HG03521 (cell line): ENCODE data around the gene COPE.

Source experiments
- ATAC-seq: cut with Tn5 transposase; IDR thresholded peaks from one replicate; pipeline ENCODE4 v1.9.1; 2021; ENCODE audit warnings: mild to moderate bottlenecking, moderate library complexity; ENCODE audit not compliant: unreplicated experiment

The COPE gene

DNA sequence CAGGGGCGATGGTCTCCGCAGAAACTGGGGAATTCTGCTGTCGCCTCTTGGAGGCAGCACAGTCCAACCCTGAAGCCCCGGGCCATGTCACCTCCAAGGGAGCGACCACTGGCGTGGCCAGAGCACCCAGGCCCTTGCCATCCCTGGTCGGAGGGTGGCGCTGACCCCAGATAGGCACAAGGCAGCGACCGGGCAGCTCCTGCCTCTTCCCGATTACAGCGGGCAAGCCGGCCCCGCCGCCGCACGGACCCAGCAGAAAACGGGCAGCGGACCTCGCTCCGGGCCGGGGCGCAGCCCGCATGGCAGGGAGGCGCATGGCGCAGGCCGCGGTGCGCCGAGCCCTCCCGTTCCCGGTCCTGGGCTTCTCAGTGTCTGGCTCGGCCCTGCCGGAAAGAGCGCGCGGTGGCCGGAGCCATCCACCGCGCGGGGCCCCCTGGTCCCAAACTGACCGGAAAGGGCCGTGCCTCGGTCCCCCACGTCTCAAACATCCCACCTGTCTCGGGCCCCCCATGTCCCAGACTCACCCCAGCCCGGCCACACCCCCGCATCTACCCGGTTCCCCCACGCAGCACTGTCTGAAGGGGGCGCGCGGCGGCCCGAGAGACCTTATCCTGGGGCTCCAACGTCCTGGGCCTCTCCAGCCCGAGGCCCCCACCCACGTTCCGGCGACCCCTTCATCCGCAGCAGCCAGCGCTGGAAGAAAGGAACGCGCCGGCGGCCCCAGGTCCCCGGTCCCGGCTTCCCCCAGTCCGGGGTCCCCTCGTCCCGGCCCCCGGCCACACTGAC lies 24.0 kb downstream of the COPE start:
- no peak for ATAC-seq

DNA sequence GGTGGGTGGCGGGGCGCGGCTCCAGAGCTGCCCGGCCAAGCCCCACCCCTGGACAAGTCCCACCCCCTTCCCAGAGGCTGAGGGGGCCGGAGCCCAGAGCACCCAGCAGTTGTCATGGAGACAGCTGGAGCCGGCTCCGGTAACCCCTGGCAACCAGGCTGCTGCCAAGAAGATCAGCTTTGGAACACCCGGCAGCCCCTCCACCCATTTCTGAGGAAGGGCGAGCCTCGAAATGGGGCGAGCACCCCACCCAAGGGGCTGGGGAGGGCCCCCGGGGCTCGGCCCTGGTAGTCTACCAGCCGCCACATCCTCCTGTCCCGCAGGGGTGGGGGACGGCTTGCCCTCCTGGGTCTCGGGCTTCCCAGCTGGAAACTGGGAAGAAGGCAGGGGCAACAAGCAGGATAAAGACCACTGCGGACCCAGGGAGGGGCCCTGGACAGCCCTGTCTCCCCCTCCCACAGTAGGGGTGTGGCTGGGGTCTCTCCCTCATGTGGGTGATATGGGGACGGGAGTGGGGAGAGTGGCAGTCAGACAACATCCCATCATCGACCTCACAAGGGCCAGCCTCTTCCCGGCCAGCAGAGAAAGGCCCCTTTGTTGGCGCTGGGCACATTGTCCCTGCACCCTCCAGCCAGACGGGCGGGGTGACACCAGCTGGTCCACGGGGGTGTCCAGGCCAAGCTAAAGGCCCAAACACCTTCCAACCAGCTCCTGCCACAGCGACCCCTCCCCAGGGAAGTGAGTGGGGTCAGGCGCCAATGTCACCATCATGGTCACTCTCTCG lies 24.7 kb downstream of the COPE start:
- no peak for ATAC-seq

DNA sequence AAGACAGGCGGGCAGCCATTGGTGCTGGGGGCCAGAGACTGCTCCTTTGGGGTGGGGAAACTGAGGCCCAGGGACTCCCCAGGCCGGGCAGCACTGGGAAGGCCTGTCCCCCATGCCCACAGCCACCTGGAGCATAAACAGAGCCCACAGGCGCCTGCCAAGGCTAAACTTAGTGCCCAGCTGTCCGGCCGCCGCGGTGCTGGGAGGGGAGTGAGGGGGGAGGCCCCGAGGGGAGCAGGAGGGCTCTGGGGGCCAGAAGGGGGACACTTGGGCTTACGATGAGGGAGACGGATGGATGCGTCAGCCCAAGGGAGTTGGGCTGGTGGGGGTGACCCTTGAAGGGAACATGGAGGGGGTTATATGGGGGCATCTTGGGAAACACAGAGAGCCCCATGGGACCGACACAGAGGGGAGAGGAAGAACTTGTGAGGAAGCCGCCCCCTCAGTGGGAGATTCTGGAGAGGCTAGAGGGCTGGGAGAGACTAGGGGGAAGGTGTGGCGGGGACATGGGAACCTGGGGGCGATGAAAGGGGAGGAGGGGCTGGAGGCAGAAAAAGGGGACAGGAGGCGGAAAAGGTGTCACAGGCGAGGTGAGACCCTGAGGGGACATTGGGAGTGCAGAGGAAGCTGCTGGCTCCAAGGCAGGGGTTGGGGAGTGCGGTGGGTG lies 25.5 kb downstream of the COPE start:
- no peak for ATAC-seq

DNA sequence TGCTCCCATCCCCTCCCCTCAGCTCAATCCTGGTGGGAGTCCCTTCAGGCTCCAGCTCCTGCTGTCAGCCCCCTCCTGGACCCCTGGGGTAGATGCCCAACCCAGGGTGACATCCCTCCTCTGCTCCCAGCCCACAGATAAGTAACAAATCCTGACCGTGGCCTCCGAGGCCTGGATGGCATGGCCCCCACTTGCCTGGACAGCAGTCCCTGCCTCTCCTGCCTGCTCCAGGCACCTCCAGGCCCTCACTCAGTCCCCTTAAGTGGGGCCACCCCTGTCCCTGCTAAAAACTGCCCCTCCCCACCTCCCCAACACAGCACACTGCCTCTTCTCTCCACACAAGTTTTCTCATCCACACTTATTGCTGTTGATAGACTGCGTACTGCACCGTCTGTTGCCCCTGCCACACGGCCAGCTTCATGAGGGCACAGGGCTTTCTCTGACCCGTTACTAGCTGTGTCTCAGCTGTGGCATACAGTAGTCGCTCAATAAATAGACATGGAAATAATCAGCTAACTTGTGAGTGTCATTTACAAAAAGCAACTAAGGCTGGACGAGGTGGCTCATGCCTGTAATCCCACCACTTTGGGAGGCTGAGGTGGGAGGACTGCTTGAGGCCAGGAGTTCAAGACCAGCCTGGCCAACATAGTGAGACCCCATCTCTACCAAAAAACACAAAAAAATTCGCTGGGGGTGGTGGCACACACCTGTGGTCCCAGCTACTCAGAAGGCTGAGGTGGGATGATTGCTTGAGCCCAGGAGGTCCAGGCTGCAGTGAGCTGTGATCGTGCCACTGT lies 29.0 kb downstream of the COPE start:
- ATAC-seq, result no peak

DNA sequence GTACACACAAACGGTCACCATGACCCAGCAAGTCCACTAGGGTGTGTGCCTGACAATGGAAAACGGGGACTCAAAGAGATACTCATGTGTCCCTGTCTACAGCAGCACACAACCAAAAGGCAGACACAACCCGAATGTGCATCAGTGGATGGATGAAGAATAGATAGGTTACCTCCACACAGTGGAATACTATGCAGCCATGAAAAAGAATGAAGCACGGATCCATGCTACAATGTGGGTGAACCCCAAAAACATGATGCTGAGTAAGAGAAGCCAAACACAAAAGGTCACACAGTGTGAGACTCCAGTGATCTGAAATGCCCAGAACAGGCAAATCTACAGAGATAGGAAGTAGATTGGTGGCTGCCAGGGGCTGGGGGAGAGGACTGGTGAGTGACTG lies 32.2 kb downstream of the COPE start:
- ATAC-seq, result no peak

DNA sequence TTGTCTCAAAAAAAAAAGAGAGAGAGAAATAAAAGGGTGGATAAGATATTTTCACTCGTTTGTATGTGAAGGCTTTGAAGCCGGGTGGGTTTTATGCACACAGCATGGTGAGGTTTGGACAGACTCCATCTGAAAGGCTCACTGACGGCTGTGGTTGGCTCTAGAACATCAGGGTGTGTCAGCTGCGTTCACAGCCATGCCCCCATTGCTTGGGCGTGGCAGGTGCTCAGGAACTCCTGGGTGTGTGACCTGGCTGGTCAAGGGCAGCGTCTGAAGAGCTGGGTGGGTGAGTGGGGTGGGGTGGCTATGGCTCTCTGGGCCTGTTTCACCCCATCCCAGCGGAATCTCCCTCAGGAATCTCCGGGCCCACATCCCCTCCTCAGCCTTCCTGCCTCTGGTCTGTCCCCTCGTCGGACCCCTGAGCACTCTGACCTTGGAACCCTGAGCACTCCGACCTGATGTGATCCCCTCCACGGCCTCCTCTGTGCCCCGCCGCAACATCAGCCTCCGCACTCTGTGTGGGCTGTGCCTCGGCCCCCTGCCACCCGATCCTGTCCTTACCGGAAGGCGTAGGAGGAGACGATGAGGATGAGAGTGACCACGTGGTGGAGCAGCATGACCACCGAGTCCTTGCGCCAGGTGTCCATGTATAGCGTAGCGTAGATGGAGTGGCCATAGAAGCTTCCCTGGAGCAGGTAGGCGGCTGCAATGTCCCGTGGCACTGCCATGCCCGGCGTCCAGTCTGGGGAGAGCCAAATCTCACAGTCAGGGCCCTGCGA lies 35.5 kb downstream of the COPE start:
- ATAC-seq, result no peak

DNA sequence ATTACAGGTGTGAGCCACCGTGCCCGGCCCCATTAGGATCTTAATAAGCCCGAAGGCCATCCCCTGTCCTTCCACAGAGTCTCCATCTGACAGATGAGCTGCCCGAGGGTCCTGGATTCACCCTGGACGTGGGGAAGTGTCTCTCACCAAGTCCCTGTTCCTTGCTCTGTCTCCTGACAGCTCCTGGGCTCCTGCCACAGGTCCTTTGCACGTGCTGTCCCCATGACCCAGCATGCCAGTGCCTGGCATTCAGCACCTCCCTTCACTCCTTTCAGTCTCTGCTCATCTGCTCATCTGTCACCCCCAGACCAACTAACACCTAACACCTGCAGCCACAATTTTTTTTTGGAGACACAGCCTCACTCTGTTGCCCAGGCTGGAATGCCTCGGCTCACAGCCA lies 37.7 kb downstream of the COPE start:
- no peak for ATAC-seq

DNA sequence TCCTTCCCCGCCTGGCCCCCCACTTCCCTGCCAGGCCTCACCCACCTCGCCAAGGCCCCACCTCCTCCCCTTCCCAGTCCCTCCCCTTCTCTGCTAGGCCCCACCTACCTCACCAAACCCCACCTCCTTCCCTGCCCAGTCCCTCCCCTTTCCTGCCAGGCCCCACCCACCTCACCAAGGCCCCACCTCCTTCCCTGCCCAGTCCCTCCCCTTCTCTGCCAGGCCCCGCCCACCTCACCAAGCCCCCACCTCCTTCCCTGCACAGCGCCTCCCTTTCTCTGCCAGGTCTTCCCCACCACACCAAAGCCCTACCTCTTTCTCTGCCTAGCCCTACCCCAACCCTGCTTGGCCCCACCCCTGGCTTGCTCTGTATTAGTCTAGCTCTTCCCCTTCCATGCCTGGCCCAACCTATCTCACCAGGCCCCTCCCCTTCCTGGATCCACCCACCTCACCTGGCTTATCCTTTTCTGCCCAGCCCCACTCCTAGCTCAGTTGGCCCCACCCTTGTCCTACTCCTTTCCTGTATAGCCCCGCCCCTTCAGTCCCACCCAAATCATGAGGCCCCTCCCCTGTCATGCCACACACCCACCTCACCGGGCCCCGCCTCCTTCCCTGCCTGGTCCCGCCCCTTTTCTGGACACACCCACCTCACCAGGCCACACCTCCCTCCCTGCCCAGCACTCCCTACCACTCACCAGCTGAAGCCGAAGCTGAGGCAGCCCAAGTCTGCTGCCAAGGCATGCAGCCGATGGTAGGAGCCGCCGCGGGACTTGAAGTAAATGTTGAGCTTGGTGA lies 39.4 kb downstream of the COPE start:
- ATAC-seq, result no peak

DNA sequence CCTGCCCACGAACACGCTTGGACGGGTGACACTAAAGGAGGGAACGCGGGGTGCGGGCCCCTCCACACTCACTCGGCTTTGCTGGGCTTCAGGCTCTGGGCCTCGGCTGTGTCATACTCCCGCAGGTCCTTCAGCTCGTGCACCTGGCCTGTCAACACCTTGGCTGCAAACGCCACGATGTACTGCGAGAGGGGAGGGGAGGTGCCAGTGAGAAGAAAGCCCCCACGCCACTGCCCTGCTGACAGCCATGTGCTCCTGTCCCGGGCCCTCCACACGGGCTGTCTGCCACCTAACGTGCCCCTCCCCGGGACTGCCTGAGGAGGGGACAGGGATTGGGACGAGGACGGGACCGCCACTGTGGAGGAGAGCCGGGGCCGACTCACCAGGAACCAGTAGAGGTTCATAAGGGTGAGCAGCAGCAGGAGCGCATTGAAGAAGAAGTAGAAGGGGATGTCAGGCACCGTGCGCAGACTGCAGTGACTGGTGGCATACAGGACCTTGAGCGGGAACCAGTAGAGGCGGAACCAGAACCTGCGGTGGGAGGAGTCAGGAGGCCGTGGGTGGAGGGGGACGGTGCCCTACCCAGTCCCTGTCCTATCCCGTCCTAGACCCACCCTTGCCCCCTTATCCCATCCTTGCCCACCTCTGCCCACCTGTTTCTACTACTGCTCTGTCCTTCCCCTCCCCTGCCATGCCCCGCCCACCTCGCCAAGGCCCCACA lies 40.2 kb downstream of the COPE start:
- no peak for ATAC-seq

DNA sequence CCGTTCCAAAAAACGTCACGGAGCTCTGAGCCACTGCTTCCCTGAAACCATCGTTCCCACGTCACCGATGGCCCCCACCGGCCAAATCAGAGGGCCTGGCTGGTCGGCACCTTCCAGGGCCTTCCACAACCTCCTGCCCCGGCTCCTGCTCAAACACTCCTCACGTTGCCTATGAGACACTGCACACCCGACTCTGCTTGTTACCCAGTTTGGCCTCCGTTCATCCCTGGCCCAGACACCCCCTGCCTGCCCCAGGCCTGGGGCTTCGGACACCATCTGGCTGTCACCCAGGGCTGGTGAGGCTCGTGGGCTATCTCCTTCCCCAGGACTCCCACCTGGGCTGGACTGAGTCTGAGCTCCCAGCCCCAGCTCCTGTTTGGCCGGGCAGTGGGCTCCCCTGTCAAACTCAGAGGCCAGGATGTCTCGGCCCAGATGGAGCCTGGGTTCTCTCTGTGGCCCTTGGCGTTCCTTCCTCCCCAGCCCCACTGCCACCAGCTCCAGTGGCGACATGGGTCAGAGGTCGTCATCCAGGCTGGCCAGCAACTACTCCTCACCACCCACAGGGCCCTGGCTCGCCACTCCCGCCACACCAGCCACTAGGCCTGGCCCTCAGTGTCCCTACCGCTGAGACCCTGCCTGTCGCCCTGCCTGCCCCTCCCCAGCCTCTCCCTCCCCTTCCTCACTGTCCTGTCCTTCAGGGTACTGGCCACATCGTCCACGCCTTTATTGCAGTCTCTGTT lies 41.0 kb downstream of the COPE start:
- ATAC-seq, result no peak

DNA sequence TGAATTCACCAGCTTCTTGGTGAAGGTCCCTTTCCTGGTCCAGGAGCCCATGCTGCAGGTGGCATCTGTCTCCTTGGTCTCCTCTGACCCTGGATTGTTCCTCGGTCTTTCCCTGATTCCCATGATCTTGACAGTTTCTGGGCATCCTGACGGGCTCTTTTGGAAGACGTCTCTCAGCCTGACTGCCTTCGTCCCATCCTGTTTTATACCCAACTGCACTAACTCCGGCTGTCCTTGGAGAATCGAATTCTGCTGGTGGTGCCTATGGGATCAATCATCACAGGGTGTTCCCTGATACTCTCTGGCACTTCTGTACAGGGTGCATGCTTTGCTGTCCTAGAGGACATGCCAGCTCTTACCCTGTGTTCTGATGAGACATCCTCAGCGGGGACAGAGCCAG lies 42.3 kb downstream of the COPE start:
- no peak for ATAC-seq

DNA sequence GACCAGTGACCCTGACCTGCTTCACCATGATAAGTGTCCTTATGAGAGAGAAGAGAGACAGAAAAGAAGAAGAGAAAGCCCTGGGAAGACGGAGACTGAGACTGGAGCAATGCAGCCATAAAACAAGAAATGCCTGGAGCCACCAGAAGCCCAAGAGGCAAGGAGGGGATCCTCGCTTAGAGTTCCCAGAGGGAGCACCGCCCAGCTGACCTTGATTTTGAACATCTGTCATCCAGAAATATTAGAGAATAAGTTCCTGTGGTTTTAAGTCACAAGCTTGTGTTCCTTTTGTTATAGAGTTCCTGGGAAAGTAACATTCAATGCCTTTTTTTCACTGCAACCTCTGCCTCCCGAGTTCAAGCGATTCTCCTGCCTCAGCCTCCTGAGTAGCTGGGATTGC lies 43.5 kb downstream of the COPE start:
- ATAC-seq, result no peak

DNA sequence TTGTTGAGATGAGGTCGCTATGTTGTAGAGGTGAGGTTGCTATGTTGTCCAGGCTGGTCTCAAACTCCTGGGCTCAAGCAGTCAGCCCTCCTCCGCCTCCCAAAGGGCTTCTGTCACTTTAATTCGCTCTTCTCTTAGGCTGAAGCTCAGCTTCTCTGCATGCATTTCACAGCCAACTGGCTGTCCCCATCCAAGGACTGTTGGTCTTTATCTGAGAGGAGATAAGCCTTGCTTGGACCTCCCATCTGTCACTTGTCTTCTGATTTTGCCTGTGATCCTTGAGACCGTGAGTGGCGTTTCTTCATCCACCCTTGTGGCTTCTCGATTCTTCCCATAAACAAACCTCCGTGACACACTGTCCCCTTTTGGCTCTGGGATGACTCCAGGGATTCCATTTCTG lies 47.6 kb downstream of the COPE start:
- ATAC-seq, result no peak

DNA sequence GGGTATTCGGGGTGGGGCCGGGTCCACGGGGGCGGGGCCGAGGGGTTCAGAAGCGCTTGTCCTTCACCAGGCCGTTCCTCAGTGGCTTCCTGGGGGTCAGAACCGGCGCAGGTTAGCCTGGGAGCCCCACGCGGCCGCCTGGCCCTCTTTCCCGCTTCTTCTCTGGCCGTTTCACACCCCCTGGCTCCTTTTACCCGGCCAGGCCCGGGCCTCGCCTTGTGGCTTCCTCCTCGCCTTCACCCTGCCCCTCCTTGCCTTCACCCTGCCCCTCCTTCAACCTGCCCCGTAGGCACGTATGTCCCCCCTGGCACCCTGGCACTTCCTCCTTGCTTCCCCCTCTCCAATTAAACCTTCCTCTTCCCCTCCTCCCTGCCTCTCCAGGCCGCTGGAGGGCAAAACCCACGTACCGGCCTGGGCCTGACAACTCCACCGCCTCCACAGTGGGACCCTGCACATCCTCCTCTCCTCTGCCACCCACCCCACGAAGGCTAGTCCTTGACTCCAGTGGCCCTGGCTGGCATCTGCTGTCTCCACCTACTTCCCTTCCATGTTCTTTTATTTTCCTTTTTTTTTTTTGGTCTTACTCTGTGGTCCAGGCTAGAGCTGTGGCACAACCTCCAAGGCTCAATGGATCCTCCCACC lies 48.5 kb downstream of the COPE start:
- no peak for ATAC-seq

DNA sequence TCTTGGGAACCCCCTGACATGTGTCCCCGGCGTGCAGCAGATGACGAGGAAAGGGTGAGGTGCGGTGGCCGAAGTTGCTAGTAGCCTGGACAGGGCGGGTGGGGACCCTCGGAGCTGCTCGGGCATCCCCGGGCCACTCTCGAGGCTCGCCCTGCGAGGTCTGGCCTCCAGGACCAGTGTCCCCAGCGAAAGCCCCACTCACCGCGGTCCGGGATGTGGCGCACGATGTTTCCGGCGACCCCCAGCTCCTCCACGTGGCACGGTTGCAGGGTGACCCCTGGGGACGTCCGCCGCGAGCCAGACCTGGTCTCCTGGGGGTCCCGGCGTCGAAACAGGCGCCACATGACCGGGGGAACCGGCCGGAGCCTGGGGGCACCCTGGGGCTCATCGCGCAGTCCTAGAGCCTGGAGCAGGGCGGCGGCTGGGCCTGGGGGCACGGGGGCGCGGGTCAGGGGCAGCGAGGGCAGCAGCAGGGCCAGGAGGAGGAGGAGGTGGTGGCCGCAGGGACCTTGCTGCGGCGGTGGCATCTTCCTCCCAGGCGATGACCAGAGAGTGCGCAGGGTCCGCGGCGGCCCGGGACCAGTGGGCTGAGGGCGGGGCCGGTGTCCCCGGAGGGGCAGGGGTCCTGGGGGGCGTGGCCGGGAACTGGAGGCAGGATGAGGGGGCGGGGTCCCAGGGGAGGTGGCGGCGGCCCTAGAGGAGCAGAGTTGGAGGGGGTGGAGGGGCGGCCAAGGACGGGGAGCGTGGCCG lies 49.2 kb downstream of the COPE start:
- ATAC-seq, result no peak

DNA sequence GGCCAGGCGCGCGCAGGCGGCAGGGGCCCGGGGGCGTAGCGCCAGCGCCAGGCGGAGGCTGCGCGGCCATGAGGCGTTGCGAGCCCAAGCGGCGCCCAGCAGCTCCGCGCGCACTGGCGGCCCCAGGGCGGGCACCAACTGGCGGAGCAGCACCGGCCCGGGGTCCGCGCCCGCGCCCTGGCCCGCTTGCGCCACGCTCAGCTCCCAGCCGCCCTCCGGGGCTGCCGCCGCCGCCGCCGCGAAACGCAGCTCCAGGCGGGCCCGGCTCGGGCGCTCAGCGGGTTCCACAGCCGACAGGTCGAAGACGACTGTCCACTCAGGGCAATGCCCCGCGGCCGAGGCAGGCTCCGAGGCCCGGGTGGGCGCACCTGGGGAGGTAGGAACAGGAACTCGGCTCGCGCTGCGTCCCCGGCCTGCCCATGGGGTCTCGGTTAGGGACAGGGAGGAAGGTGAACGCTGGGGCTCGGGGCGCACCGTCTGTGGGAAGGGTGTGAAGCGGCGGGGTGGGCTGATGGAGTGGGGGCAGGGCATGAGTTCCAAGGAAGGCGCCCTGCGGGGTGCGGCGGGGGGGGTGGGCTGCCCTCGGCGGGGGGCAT lies 50.1 kb downstream of the COPE start:
- no peak for ATAC-seq
